ENCODE measurements around the gene PPM1F.

The PPM1F gene, protein sequence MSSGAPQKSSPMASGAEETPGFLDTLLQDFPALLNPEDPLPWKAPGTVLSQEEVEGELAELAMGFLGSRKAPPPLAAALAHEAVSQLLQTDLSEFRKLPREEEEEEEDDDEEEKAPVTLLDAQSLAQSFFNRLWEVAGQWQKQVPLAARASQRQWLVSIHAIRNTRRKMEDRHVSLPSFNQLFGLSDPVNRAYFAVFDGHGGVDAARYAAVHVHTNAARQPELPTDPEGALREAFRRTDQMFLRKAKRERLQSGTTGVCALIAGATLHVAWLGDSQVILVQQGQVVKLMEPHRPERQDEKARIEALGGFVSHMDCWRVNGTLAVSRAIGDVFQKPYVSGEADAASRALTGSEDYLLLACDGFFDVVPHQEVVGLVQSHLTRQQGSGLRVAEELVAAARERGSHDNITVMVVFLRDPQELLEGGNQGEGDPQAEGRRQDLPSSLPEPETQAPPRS

DNA sequence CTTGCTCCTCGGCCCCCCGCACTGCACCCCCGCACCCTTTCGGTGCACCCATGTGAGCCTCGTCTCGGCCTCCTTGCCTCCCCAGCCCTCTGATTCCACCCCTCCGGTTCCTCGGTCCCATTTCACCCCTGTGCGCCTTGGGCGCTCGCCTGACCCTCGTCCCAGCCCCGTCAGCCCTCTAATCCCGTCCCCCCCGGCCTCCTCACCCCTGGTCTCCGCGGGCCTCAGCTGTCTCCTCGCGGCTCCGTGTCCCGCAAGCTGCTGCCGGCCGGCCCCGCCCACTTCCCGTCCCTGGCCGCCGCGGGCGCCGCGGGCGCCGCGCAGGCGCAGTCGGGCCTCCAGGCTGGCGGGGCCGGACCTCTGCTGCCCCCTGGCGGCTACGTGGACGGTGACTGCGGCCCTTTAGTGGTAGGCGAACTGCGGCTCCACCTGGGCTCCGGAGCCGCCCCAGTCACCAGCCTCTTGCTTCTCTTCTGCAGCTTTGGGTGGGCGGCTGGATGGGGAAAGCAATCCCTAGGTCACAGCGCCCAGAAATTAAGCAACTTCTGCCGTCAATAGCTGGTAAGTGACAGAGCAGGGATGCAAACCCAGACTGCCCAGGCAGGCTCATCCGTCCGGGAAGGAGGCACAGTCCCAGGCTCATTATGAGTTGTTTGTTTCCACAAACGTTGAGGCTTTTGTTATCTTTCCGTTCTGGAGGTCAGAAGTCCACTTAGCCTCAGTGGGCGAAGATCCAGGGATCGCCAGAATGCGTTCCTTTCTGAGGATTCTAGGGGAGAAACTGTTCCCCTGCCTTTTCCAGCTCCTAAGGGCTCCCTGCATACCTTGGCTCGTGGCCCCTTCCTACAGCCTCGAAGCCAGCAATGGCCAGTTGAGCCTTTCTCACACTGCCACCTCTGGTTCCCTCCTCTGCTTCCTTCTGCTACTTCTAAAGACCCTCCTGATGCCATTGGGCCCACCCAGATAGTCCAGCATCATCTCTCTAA lies at the start of gene PPM1F:
Gene PPM1F, minus strand, starts transcription at position 263 of the 986 bp plus-strand sequence. CDS start 6,800 bp downstream, outside the sequence.
- TF ChIP-seq, protein P1, sequence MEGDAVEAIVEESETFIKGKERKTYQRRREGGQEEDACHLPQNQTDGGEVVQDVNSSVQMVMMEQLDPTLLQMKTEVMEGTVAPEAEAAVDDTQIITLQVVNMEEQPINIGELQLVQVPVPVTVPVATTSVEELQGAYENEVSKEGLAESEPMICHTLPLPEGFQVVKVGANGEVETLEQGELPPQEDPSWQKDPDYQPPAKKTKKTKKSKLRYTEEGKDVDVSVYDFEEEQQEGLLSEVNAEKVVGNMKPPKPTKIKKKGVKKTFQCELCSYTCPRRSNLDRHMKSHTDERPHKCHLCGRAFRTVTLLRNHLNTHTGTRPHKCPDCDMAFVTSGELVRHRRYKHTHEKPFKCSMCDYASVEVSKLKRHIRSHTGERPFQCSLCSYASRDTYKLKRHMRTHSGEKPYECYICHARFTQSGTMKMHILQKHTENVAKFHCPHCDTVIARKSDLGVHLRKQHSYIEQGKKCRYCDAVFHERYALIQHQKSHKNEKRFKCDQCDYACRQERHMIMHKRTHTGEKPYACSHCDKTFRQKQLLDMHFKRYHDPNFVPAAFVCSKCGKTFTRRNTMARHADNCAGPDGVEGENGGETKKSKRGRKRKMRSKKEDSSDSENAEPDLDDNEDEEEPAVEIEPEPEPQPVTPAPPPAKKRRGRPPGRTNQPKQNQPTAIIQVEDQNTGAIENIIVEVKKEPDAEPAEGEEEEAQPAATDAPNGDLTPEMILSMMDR (IDR thresholded peaks at IDR 0.05; ENCODE audit: insufficient read depth, low read depth, low read length, missing control alignments), result peak; percentile 83
- peak; percentile 84 for DNase-seq (ENCODE audit: low read depth)
- peak within 1 kb of the TSS; percentile 86 for H3K4me3 ChIP-seq (ENCODE audit: low read depth, low read length)

DNA sequence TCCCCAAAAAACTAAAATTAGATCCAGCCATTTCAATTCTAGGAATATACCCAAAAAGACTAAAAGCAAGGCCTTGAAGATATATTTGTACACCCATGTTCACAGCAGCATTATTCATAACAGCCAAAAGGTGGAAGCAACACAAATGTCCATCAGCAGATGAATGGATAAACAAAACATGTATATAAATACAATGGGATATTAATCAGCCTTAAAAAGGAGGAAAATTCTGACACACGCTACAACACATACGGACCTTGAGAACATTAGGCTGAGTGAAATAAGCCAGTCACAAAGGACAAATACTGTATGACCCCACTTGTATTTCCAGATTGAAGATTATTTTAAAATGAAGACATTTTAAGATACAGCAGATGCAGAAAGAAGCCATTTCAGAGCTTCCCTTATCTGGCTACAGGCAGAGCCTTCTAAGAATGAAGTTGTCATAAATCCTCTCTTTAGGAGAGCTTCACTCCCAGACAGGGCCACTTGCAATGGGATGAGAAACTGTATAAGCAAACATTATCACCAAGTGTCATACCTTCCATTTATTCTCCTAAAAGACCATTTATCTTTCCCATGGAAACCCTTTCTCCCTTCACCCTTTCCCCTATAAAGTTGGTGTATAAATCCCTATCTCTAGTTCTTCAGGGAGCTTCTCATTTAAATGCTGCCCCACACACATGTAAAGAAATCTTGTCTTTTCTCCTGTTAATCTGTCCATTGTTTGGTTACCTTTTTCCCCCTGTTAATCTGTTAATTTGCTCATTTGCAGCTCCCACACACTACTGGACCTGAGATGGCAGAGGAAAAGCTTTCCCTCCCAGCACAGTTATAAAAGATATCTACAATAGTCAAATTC lies 49.2 kb upstream of the PPM1F start:
- H3K4me3 ChIP-seq (ENCODE audit: low read depth, low read length), result no peak overlapping the region
- TF ChIP-seq, protein P1 (IDR thresholded peaks at IDR 0.05; ENCODE audit: insufficient read depth, low read depth, low read length, missing control alignments), result no peak
- no peak for DNase-seq (ENCODE audit: low read depth)

DNA sequence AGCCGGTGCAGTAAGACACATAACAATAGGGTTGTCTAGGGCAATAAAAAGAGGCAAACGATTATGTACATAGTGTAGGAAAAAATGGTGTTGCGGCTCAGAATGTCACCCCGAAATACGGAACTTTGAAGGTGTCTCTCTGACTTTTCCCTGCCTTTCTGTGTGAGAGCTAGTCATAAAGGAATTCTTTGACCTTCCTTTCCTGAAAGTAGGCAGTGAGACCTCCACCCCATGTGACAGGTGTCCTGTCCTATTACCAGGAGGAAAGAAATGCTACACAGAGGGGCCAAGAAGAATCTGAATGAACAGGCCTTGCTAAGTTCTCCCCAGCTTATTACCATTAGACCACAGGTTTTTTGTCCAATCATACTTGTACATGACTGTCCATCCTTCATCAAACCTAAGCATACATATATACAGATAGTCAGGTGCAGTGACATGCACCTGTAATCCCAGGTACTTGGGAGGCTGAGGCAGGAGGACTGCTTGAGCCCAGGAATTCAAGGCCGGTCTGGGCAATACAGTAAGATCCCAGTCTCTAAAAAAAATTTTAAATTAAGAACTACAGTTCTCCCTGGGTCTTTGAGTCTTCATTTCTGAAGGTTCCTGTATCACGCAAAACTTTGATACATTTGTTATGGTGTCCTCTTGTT lies 46.1 kb upstream of the PPM1F start:
- H3K4me3 ChIP-seq (ENCODE audit: low read depth, low read length), result no peak overlapping the region
- TF ChIP-seq, protein P1 (IDR thresholded peaks at IDR 0.05; ENCODE audit: insufficient read depth, low read depth, low read length, missing control alignments), result no peak
- DNase-seq (ENCODE audit: low read depth), result no peak

DNA sequence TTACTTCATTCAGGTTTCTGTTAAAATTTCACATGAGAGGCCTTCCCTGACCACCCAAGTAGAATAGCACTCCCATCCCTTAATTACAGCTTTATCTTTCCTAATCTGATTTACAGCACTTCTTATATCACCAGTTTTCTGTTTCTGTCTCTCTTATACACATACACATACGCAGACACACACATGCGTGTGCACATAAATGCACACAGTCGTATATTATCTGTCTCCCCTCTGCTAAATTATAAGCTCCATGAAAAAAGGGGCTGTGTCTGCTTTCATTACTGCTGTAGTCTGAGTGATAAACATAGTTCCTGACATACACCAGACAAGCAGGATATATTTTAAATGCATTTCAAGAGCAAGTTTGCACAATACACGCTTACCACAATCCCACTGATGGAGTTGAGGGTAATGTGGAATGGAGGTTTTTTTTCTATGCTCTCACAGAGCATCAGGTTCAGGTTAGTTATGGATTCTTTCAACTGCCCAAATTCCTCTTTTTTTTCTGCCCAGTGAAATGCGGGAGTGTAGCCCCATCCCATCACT lies 43.6 kb upstream of the PPM1F start:
- DNase-seq (ENCODE audit: low read depth), result no peak

DNA sequence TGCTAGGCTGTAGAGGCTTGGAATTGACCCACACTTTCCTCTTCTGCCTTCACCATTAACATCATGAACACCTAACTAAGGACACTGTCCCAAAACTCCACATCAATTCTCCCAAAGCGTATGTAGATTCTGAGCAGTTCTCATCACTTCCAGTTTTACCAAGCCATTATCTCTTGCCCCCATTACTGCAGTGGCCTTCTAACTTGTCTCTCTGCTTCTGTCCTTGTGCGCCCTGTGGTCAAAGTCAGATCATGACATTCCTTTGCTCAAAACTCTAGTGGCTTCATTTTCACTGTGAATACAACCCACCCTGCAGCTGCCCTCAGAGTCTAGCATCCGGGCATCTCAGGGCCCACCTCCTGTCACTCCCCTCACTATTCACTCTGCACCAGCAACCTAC lies 43.0 kb upstream of the PPM1F start:
- TF ChIP-seq, protein P1 (IDR thresholded peaks at IDR 0.05; ENCODE audit: insufficient read depth, low read depth, low read length, missing control alignments), result no peak
- H3K4me3 ChIP-seq (ENCODE audit: low read depth, low read length), result no peak overlapping the region

More for the DNA sequence above, 43.6 kb upstream of the PPM1F start:
- H3K4me3 ChIP-seq (ENCODE audit: low read depth, low read length), result no peak overlapping the region
- TF ChIP-seq, protein P1 (IDR thresholded peaks at IDR 0.05; ENCODE audit: insufficient read depth, low read depth, low read length, missing control alignments), result no peak

More for the DNA sequence above, 43.0 kb upstream of the PPM1F start:
- no peak for DNase-seq (ENCODE audit: low read depth)
